Hematopoietic multipotent progenitor cell treated with erythropoietin and hydrocortisone succinate and interleukin-3 and kit ligand, for 15 days (in vitro differentiated cells): ENCODE data around the gene VPS37C.
"Not testable (repeated sequence)": the region's sequence is repeated elsewhere in the genome, so short reads cannot be mapped to it uniquely, and the experiment has no call there.

ENCODE experiments used
- DNase-seq: peaks from one replicate; pipeline ENCODE4 v3.0.0-alpha.2; 2015; ENCODE audit warnings: low spot score

Gene VPS37C

DNA sequence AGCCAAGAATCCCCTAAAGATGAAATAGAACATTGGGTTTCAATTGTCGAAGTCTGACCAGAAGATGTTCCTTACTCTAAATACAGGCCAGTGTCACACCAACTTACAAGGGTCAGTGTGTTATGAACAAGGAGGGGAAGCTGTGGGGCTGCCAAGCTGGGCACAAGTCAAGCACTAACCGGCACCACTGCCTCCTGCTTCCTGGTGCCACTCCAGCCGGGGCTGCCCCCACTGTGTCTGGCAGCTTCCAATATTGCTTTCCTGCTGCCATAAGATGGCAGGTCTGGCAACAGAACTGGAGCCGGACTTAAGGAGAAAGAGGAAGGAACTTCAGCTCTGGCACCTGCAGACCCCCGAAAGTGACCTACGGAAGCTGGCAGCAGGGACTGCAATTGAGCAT, 13.7 kb upstream of the VPS37C start:
- DNase-seq: no peak

DNA sequence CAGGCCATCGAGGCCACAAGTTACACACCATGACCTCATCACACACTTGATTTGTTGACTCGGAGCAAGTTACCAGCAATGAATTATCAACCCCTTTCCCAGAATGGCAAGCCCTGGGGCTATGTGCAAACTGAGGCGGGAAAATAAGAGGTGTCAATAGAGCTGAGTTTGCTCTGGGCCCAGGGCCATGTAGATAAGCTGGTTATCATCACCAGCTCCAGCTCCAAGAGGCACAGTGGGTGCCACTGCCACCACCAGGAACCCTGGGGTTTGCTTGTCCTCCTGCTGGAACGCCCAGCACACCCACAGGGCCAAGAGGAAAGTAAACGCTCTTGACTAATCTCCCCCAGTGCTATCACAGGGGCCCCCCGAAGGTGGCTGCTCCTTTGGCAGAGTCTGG, 13.0 kb upstream of the VPS37C start:
- DNase-seq: peak; percentile 58

DNA sequence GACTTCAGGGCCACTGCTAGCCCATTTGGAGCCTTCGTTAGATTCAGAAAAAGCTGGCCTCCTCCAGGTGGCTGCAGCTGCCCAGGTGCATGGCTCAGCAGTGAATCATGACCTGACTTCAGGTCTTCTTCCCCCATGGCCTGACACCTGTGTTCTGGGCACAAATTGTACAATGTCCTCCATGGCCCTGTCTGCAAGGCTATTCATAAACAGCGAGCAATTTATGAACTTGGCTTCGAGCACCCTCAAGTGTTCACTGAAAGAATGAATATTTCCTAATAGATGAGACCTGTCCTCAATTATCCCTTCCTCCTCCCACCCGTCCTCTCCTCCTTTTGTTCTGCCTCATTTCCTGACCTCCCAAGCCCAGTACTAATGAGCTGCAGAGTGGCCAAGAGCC, 12.2 kb upstream of the VPS37C start:
- DNase-seq: no peak

DNA sequence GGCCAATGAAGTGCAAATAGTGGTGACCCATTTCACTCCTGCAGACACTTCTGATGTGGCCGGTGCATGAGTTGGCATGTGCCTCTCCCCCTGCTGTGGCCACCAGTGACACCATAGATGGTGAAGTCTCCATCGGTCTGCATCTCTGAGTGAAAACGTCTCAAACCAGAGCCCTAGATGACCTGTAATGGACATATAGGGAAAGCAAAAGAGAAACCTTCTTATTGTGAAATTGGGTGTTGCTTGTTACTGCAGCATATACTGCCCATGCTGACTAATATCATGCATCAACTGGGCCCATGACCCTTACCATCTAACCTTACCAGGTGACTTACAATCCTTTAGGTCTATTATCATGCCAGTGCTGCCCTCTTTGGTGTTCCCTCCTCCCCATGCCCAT, 11.7 kb upstream of the VPS37C start:
- DNase-seq: no peak

DNA sequence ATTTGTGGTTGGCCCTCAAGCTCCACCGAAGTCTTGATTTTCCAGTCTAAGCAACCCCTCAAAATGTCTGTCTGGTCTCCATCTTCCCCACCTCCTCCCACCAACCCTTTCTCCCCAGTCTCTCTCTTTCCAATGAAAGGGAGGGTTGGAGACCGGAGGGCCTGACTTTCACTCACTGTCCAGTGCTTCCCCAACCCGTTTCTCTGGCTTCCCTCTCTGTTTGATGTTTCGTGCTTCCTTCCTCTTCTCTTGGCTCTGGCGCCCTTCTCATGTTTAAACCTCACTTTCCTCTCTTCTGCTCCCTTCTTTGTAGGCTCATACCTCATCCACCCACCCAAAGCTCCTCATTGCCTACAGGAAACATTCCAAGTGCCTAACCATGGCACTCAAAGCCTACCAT, 11.1 kb upstream of the VPS37C start:
- no peak for DNase-seq

DNA sequence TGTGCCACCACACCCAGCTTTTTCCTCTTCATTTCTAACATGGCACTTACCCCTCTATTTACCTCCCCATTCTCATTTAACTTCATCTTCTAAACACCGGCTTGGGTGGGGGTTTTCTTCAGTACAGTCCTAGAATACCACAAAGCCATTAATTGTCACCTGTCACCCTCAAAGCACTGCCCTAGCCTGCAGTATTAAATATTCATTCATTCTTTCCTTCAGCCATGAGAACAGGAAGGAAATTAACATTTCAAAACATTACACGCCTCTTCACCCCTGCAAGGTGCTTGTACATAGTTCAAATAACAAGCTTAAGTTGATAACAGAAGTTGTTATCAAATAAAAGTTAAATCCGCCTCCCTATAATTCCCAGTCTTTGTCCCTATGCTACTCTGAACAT, 10.7 kb upstream of the VPS37C start:
- DNase-seq: no peak

DNA sequence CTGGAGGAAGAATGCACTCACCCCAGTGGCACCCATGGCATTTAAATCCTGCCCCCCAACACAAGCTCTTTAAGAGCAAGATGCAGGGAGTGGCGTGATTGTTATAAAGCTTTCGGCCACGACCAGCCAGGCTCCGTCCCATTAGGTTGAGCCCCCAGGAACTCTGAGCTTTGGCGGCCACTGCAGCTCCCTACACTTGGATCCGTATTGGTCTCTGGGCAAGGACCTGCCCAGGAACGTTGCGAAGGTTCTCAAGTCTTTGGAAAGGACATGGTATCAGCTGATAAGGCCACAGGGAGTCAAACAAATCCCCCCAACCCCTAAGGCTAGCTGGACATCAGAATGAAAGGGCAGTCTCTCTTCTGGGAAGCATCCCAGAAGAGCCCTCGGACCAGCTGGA, 9.3 kb upstream of the VPS37C start:
- DNase-seq: no peak

DNA sequence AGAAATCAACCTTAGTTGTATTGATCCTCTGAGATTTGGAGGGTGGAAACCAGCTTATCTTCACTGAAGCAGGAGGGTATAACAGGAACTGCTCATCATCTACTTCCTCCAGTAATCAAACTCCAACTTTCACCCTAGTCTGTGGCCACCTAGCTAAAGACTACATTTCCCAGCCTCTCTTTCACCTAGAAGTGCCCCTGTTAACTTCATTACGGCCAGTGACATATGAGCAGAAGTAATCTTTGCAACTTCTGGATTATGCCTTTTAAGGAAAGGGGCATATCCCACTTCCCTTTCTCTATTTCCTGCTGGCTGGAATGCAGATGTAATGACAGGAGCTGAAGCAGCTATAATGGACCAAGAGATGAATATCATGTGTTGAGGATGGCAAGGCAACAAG, 7.6 kb upstream of the VPS37C start:
- DNase-seq: no peak

DNA sequence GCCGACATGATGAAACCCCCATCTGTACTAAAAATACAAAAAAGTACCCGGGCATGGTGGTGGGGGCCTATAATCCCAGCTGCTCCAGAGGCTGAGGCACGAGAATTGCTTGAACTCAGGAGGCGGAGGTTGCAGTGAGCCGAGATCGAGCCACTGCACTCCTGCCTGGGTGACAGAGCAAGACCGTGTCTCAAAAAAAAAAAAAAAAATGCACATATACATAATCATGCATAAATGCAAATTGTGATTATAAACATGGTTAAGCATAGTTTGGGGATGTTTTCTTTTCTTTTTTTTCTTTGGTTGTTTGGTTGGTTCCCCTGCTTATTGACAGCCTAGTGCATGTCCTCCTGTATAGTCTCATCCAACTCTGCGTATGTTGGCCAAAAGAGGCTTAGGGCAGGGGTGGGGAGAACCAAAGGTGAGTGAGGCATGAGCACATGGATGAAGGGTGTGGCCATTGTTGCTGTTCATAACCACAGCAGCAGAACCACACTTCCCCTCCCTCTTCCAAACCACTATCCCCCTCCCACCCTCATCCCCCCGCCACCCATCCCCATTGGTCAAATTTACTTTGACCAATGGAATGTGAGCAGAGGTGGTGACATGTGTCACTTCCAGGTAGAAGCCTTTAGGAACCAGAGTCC, 6.9 kb upstream of the VPS37C start:
- no peak for DNase-seq

DNA sequence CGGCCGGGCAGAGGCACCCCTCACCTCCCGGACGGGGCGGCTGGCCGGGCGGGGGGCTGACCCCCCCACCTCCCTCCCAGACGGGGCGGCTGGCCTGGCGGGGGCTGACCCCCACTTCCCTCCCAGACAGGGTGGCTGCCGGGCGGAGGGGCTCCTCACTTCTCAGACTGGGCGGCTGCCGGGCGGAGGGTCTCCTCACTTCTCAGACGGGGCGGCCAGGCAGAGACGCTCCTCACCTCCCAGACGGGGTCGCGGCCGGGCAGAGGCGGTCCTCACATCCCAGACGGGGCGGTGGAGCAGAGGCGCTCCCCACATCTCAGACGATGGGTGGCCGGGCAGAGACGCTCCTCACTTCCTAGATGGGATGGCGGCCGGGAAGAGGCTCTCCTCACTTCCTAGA, 5.1 kb upstream of the VPS37C start:
- DNase-seq: not testable (repeated sequence)

DNA sequence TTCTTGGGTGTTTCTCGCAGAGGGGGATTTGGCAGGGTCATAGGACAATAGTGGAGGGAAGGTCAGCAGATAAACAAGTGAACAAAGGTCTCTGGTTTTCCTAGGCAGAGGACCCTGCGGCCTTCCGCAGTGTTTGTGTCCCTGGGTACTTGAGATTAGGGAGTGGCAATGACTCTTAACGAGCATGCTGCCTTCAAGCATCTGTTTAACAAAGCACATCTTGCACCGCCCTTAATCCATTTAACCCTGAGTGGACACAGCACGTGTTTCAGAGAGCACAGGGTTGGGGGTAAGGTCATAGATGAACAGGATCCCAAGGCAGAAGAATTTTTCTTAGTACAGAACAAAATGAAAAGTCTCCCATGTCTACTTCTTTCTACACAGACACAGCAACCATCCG, 4.6 kb upstream of the VPS37C start:
- not testable (repeated sequence) for DNase-seq

DNA sequence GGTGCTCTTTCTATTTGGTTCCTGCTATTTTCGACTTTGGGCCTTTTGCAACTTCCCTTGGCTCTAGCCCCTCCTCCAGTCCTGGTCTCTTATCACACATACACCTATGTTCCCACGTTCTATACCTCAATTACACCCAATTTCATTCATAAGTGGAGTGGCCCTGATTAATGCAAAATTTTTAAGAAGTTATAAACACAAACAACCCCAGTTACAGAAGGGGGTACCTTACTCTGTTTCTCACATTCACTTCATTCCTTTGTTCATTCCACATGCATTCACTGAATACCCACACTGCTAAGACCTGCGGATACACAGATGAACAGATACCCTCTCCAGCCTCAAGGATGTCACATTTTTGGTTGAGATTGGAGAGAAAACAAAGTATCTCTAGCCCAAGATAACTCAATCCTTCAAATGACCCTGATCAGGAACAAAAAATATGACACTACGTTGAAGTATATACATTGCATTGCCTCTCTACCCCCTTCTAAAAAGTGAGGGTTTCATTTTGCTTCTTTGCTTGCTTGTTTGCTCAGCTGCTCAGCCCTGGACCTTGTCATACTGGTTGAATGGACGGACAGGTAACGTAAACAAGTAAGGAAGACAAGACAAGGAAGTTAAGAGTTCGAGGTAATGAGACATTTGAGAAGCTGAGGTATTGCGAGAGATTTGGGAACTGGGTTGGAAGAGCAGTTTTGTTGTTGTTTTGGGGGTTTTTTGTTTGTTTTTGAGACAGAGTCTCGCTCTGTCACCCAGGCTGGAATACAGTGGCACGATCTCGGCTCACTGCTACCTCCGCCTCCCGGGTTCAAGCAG, 3.6 kb upstream of the VPS37C start:
- no peak for DNase-seq

DNA sequence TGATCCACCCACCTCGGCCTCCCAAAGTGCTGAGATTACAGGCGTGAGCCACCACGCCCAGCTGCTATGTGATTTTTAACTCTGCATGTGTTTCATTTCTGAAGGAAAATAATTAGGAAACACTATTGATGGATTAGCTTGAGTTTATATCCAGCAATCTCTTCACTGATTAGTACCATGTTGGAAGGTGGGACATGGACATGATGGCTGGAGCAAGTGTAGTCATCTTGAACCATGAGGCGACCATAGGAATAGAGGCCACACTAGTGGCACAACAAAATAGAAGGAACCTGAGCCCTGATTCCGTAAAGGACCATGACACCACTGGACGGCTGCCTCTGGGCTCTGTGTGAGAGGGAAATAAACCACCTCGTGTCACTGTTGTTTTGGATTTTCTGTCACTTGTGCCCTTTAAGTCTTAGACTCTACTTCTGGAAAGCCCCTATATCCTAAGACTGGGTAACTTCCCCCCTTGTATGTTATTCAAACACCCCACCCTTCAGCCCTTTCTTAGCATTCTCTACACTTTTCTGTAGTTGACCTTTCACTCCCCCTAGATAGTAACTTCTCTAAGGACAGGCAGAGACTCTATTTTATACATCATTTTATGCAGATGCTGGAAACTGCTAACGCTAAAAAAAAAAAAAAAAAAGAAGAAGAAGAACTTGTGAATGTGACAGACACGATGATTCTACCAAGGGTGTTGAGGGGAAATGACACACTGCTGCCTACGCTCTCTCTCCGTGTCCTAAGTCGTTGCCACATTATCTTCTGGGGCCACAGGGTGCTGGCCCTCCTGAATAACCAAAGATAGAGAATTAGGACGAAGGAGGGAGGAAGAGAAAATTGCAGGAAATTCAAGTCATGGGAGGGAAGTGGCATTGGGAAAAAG, 2.7 kb upstream of the VPS37C start:
- DNase-seq: peak; percentile 60

DNA sequence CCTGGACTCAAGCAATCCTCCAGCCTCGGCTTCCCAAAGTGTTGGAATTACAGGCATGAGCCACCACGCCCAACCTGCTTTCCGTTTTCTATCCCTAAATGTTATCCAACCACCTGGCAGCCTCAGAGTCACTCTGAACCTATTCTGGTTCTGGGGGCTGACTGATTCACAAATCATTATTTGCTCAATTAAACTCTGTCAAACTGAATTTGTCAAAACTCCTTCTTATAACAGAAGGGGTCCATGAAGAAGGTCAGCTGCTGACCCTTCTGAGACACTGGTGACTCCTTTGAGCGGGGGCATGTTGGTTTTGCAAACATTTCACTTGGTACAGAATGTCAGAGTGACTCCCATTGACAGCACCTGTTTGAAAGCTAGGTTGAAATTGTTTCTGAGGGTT, 1.8 kb upstream of the VPS37C start:
- no peak for DNase-seq

DNA sequence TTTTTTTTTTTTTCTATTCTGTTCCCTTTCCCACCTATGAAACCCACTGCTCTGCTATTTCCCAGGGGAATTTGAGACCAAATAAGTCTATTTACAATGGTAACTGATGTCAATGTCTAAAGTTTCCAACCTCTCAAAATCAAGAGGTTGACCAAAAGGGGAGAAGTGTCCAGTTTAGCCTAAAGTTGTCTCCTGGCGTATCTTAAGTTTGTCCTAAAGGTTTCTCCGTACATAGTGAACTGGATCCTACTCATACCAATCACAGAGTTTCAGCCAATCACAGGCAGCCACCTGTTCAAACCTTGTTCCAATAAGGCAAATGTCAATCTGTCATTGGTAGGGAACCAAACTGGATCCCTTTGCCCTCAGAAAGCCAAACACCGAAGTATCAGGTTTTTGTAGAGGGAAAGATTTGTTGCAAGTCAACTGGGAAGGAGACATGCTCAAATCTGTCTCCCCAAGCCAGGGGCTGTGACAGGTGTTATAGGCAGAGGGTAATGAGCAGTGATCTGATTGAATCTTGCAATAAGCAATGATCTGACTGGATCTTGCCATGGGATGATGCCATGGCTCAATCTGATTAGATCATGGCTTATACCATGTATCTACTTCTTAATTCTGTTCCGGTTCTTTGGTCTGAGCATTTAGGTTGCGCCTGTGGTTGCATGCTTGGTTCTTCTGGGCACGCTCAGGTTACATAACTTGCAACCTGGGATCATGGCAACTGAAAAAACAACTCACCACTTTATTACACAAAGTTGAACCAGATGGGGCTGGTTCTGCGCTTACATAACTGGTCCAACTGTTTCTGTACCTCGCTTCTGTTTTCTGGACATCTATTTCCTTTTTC, 1.1 kb upstream of the VPS37C start:
- no peak for DNase-seq

DNA sequence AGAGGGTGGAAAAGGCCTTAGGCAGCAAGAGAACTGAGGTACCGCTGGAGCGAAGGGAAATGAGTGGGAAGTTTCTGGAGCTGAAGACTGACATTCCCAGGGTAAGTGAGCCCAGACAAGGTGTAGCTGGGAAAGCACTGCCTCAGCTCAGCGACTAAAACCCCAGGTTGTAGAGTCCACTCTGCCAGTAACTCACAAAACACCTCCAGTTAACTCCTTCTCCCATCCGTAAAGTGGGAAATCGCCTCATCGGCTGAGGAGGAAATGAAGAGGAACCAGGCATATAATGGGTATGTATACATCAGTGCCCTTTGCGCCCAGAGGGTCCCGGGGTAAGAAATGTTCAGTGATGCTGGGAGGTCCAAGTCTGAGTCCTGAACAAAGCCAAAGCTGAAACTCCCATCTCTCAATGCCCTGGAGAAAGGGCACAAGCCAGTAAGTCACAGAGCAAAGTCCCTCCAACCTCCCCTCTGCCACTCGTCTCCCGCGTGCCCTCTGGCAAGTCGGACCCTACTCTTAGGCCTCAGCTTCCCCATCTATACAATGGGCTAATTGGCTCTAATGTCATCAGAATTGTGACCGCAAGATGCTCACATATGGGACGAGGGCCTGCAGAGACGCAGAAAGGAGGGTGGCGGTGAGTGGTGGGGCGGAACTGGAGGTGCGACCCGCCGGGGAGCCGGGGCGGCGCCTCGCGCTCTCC, 588 bp downstream of the VPS37C start:
- DNase-seq: no peak

DNA sequence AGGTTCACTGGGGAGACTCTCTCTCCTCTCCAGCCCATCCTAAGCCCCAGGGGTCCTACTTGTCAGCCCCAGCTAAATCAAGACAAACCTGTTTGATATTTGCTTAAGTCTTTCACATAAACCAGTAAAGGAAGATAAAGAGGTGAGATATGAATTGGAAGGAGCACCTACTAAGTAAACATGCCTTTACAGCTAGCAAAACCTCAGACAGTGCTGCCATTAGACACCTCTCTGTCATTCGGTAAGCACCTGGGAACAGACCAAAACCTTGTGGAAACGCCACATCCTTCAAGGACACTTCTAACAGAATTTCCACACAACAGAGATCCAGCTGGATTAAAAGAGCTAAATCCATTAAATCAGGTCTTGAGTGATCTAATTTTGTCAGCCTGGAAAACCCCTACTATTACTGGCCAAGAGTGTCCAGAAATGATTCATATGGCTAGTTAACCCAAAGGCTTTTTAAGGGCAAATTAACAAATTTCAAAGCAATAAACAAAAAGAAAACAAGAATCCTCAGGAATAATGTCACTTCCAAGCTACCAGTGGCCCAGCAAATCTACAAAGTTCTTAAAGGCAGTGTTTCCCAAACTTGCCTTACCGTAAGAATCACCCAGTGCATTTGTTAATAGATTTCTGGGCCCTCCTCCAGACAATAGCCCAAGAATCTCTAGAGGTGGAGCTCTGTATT, 2.4 kb downstream of the VPS37C start:
- no peak for DNase-seq

DNA sequence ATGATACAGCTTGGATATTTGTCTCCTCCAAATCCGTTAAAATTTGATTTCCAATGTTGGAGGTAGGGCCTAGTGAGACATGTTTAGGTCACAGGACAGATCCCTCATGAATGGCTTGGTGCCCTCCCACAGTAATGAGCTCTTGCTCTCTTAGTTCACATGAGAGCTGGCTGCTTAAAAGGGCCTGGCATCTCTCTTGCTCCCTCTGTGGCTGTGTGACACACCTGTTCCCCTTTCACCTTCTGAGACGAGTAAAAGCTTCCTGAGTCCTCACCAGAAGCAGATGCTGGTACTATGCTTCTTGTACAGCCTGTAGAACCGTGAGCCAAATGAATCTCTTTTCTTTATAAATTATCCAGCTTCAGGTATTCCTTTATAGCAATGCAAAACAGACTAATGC, 3.5 kb downstream of the VPS37C start:
- no peak for DNase-seq

DNA sequence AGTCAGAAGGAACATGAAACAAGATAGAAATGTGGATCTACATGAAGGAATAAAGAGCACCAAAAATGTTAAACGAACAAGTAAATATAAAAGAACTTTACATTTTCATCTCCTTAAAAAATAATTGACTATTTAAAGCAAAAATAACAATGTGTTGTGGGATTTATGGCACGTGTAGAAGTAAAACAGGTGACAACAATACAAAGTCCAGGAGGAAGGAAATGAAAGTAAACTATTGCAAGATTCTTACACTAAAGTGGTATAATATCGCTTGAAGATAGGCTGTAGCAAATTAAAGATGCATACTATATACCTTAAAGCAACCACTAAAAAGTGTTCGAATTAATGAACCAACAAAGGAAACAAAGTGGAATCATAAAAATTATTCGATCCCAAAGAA, 5.5 kb downstream of the VPS37C start:
- no peak for DNase-seq

DNA sequence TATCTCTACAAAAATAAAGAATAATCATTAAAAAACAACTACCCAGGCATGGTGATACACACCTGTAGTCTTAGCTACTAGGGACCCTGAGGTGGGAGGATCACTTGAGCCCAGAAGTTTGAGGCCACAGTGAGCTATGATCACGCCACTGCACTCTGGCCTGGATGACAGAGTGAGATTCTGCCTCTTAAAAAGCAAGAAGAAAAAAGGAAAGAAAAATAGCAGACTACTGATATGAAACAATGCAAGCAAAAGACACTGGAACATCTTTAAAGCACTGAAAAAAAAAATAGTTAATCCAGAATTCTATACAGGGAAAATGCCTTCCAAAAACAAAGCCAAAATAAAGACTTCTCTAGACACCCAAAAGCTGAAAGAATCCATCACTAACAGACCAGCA, 5.9 kb downstream of the VPS37C start:
- no peak for DNase-seq

DNA sequence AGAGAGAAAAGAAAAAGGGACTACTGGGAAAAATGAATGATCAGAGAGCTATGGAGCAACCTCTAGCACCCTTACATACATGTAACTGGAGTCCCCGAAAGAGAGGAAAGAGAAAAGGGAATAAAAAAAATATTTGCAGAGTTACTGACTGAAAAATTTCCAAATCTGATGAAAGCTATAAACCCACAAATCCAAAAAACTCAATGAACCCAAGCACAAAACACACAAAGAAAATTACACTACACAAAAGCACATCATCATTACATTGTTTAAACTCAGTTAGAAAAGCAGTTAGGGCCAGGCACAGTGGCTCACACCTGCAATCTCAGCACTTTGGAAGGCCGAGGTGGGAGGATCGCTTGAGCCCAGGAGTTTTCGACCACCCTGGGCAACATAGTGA, 6.7 kb downstream of the VPS37C start:
- no peak for DNase-seq
